Stimulated activated CD4-positive, alpha-beta T cell treated with anti-CD3 and anti-CD28 coated beads, Interleukin-15, amount 100 ng/mL, for 48 hours (primary cell): ENCODE results near the gene COX14.

Experiments used
- DNase-seq, 2 donors: peaks; one replicate each; pipeline ENCODE4 v3.0.0-alpha.2; 2020; ENCODE audit warnings: low read depth in 2 of 2

COX14 gene

GRCh38 chr12:50084775-50085614 lies 27.0 kb upstream of the COX14 start, which contains the start of gene SMARCD1:
SMARCD1 (plus strand) TSS chr12:50085342; CDS start chr12:50085370, 28 bp downstream.
- DNase-seq = peak; percentile 75 to 83

GRCh38 chr12:50085615-50086072 lies 26.4 kb upstream of the COX14 start:
- DNase-seq = peak in 1 of 2 donors; percentile 22

GRCh38 chr12:50086148-50086547 lies 25.9 kb upstream of the COX14 start:
- DNase-seq = no peak

GRCh38 chr12:50087151-50087550 lies 24.9 kb upstream of the COX14 start:
- DNase-seq = no peak

- no peak for DNase-seq
Observed at GRCh38 chr12:50087995-50088394, 24.0 kb upstream of the COX14 start.

- peak; percentile 39 to 46 for DNase-seq
Observed at GRCh38 chr12:50088577-50089335, 23.3 kb upstream of the COX14 start.

- DNase-seq = no peak
Observed at GRCh38 chr12:50089730-50090129, 22.3 kb upstream of the COX14 start.

- DNase-seq = no peak
Observed at GRCh38 chr12:50090391-50090790, 21.6 kb upstream of the COX14 start.

- DNase-seq = no peak
Observed at GRCh38 chr12:50097952-50098351, 14.1 kb upstream of the COX14 start.

- DNase-seq = no peak
Observed at GRCh38 chr12:50099302-50100008, 12.6 kb upstream of the COX14 start.

GRCh38 chr12:50100561-50100960 lies 11.5 kb upstream of the COX14 start:
- DNase-seq = no peak

- DNase-seq = no peak
Observed at GRCh38 chr12:50101663-50102062, 10.4 kb upstream of the COX14 start.

GRCh38 chr12:50102131-50102531 lies 9.9 kb upstream of the COX14 start:
- DNase-seq = no peak

GRCh38 chr12:50102646-50103309 lies 9.3 kb upstream of the COX14 start:
- DNase-seq = no peak

- DNase-seq = no peak
Observed at GRCh38 chr12:50103351-50103750, 8.7 kb upstream of the COX14 start.

- no peak for DNase-seq
Observed at GRCh38 chr12:50103767-50104321, 8.2 kb upstream of the COX14 start, which contains the start of gene GPD1. GPD1 (plus strand) TSS chr12:50104008; CDS start chr12:50104051, 43 bp downstream.

- no peak for DNase-seq
Observed at GRCh38 chr12:50104417-50105366, 7.3 kb upstream of the COX14 start.

GRCh38 chr12:50105913-50106450 lies 6.1 kb upstream of the COX14 start:
- DNase-seq = no peak

GRCh38 chr12:50106907-50107306 lies 5.1 kb upstream of the COX14 start:
- DNase-seq = no peak
